GM12878 (cell line): ENCODE results near the gene FMNL2. TPM values are rescaled to one million over a fixed set of nuclear protein-coding genes. Genes with fewer than 3 reads are reported as not detected.

Experiments used
- ATAC-seq: fragments of 200-7000 bp; cut with Tn5 transposase; 3 replicates; pipeline ENCODE4 v1.9.1; 2020; ENCODE audit warnings: mild to moderate bottlenecking, moderate library complexity
- BruUV-seq: library from RNA; stranded (reverse); fragments of 400-500 nt; replicated peaks from 2 replicates; lab custom pipeline; 2021; lab: Mats Ljungman, UMichigan
- CTCF ChIA-PET: fragments of 300-600 bp; sonication (Branson Sonifier 250); formaldehyde crosslinking; extraction: SDS; loops from one replicate; lab custom pipeline; 2021; ENCODE audit warnings: inconsistent platforms; lab: Yijun Ruan, JAX
- POLR2A ChIA-PET: fragments of 350-600 bp; formaldehyde crosslinking; extraction: SDS; loops from one replicate; lab custom pipeline; 2021; ENCODE audit warnings: inconsistent platforms; lab: Charles Lee
- RAD21 ChIA-PET: fragments of 300-600 bp; sonication (Branson Sonifier 250); formaldehyde crosslinking; loops from one replicate; lab custom pipeline; 2023; ENCODE audit warnings: antibody characterized with exemption; ENCODE audit not compliant: unreplicated experiment; lab: Charles Lee
- SMC1A ChIA-PET: fragments of 300-600 bp; sonication (Branson Sonifier 250); formaldehyde crosslinking; loops from one replicate; lab custom pipeline; 2023; ENCODE audit not compliant: unreplicated experiment, uncharacterized antibody; lab: Charles Lee
- DNase-seq: peaks from one replicate; pipeline ENCODE4 v3.0.0-alpha.2; 2011; ENCODE audit warnings: low read depth, low spot score
- FAIRE-seq: peaks from 3 replicates; lab custom pipeline; 2011; peaks lifted over from hg19 to GRCh38; lab: Jason Lieb, UNC
- H2AFZ ChIP-seq: 2 replicates; pipeline ENCODE4 v1.6.0; 2011; ENCODE audit warnings: low read depth, low read length, control low read depth; ENCODE audit not compliant: control insufficient read depth
- H3K27ac ChIP-seq: 2 replicates; pipeline ENCODE4 v1.5.1; 2011; ENCODE audit warnings: control low read depth; ENCODE audit not compliant: control insufficient read depth, insufficient read depth
- H3K27me3 ChIP-seq, 2 experiments: replicated peaks in 1 of 2; 2 replicates each; pipeline versions ENCODE4 v1.6.0 to v1.6.1; 2011; ENCODE audit warnings: low read length in 1 of 2; ENCODE audit not compliant: control insufficient read depth in 2 of 2, insufficient read depth in 2 of 2
- H3K36me3 ChIP-seq, 2 experiments: 2 replicates each; pipeline ENCODE4 v1.5.1; 2011; ENCODE audit warnings: low read length in 1 of 2; ENCODE audit not compliant: control insufficient read depth in 2 of 2, insufficient read depth in 2 of 2
- H3K4me1 ChIP-seq: 2 replicates; pipeline ENCODE4 v1.6.1; 2011; ENCODE audit warnings: mild to moderate bottlenecking, low read length, moderate library complexity, mixed read lengths; ENCODE audit not compliant: control insufficient read depth, insufficient read depth
- H3K4me2 ChIP-seq: 2 replicates; pipeline ENCODE4 v1.6.0; 2011; ENCODE audit warnings: control low read depth; ENCODE audit not compliant: control insufficient read depth, insufficient read depth
- H3K4me3 ChIP-seq: fragments of 200-600 bp; sonication (generic); 2 replicates; pipeline ENCODE4 v1.5.1; 2016
- H3K79me2 ChIP-seq: 2 replicates; pipeline ENCODE4 v1.6.0; 2011; ENCODE audit warnings: low read length; ENCODE audit not compliant: control insufficient read depth, insufficient read depth
- H3K9ac ChIP-seq: 2 replicates; pipeline ENCODE4 v1.8.0; 2011; ENCODE audit warnings: low read length, control low read depth, mixed read lengths; ENCODE audit not compliant: control insufficient read depth, insufficient read depth
- H3K9me3 ChIP-seq: replicated peaks from 3 replicates; pipeline ENCODE4 v1.5.1; 2011; ENCODE audit warnings: mild to moderate bottlenecking, low read length; ENCODE audit not compliant: control insufficient read depth, insufficient read depth
- H4K20me1 ChIP-seq: 2 replicates; pipeline ENCODE4 v1.6.0; 2011; ENCODE audit not compliant: control insufficient read depth, insufficient read depth
- BACH1 ChIP-seq: fragments of 450-650 bp; IDR thresholded peaks from 2 replicates; pipeline ENCODE4 v1.6.1; 2017; ENCODE audit warnings: mild to moderate bottlenecking, borderline replicate concordance
- BHLHE40 ChIP-seq, 2 experiments: fragments of 450-650 bp in 1 of 2; IDR thresholded peaks; 2 replicates each; pipeline ENCODE4 v1.6.1; 2011 to 2017; ENCODE audit warnings: low read depth in 2 of 2, borderline replicate concordance in 1 of 2, improper control_type of control experiment in 1 of 2, low read length in 1 of 2, mild to moderate bottlenecking in 1 of 2
- BMI1 ChIP-seq: fragments of 450-650 bp; IDR thresholded peaks from 2 replicates; pipeline ENCODE4 v1.6.1; 2016; ENCODE audit warnings: mild to moderate bottlenecking, moderate library complexity, borderline replicate concordance
- CEBPB ChIP-seq, 2 experiments: fragments of 150-350 bp in 1 of 2; IDR thresholded peaks; 2 replicates each; pipeline ENCODE4 v1.6.1; 2012 to 2014; ENCODE audit warnings: low read depth in 2 of 2, low read length in 2 of 2, borderline replicate concordance in 1 of 2, inconsistent platforms in 1 of 2
- CHD1 ChIP-seq: IDR thresholded peaks from 2 replicates; pipeline ENCODE4 v1.6.1; 2012; ENCODE audit warnings: low read depth, low read length, improper control_type of control experiment
- CREM ChIP-seq: IDR thresholded peaks from 2 replicates; pipeline ENCODE4 v1.6.1; 2014; ENCODE audit warnings: antibody characterized with exemption, low read depth
- FOS ChIP-seq: IDR thresholded peaks from 3 replicates; pipeline ENCODE4 v1.6.1; 2011; ENCODE audit warnings: borderline replicate concordance; ENCODE audit not compliant: insufficient read length; ENCODE audit errors: extremely low read depth
- LARP7 ChIP-seq: fragments of 450-650 bp; IDR thresholded peaks from 2 replicates; pipeline ENCODE4 v1.6.1; 2017; ENCODE audit warnings: mild to moderate bottlenecking
- MAX ChIP-seq: IDR thresholded peaks from 2 replicates; pipeline ENCODE4 v1.6.1; 2012; ENCODE audit warnings: low read depth, low read length, improper control_type of control experiment
- MTA3 ChIP-seq: IDR thresholded peaks from 2 replicates; pipeline ENCODE4 v1.6.1; 2012; ENCODE audit warnings: low read length, inconsistent platforms, borderline replicate concordance
- NR2F1 ChIP-seq: fragments of 450-650 bp; conservative IDR thresholded peaks from 2 replicates; pipeline ENCODE4 v1.6.1; 2017; ENCODE audit warnings: mild to moderate bottlenecking
- POLR2AphosphoS5 ChIP-seq: IDR thresholded peaks from 2 replicates; pipeline ENCODE4 v1.6.1; 2011; ENCODE audit warnings: mild to moderate bottlenecking, low read length, inconsistent platforms
- RELA ChIP-seq: fragments of 450-650 bp; IDR thresholded peaks from 2 replicates; pipeline ENCODE4 v1.8.0; 2014; ENCODE audit warnings: borderline replicate concordance; ENCODE audit not compliant: partially characterized antibody
- RELB ChIP-seq: fragments of 450-650 bp; IDR thresholded peaks from 2 replicates; pipeline ENCODE4 v1.6.1; 2017; ENCODE audit warnings: low read depth, mild to moderate bottlenecking, moderate library complexity
- SPI1 ChIP-seq: IDR thresholded peaks from 2 replicates; pipeline ENCODE4 v1.6.1; 2011; ENCODE audit warnings: low read depth, mild to moderate bottlenecking, low read length, moderate library complexity, borderline replicate concordance; ENCODE audit not compliant: insufficient read depth
- TARDBP ChIP-seq: IDR thresholded peaks from 2 replicates; pipeline ENCODE4 v1.6.1; 2016; ENCODE audit warnings: borderline replicate concordance
- YBX1 ChIP-seq: fragments of 450-650 bp; IDR thresholded peaks from 2 replicates; pipeline ENCODE4 v1.6.1; 2016; ENCODE audit warnings: antibody characterized with exemption
- YY1 ChIP-seq: IDR thresholded peaks from 2 replicates; pipeline ENCODE4 v1.6.1; 2011; ENCODE audit warnings: low read depth, mild to moderate bottlenecking, low read length
- ZNF384 ChIP-seq: IDR thresholded peaks from 2 replicates; pipeline ENCODE4 v1.6.1; 2012; ENCODE audit warnings: low read depth, mild to moderate bottlenecking, low read length, improper control_type of control experiment, borderline replicate concordance
- WGBS: methylation state at CpG from one replicate; pipeline ENCODE4 v1.1.6; 2016; ENCODE audit warnings: low lambda C conversion rate; ENCODE audit not compliant: insufficient replicate concordance, insufficient coverage; ENCODE audit errors: missing lambda C conversion rate; 5-methylcytosine and 5-hydroxymethylcytosine counted together
- in situ Hi-C: fragments of 300-500 bp; cut with MboI; formaldehyde crosslinking; loops from 9 replicates; pipeline ENCODE4 v1.14.3; 2018; ENCODE audit warnings: mixed read lengths
- intact Hi-C: fragments of 100-400 bp; cut with micrococcal nuclease; formaldehyde crosslinking; loops from one replicate; pipeline ENCODE4 v1.14.2; 2022; ENCODE audit not compliant: unreplicated experiment
- polyA plus RNA-seq, 11 experiments: library from polyadenylated mRNA; depleted of rRNA in 4 of 11; unstranded in 6 of 11; stranded (reverse) in 5 of 11; fragments of >200 nt; fragmentation: Nextera tagmentation in 4 of 11; fragmentation: Illumina TruSeq in 1 of 11; extraction: Ambion mirVana in 4 of 11; extraction: Trizol in 1 of 11; gene quantifications; 1 replicate in 1 of 11; 2 replicates in 10 of 11; pipeline versions ENCODE4 v1.2.1 to v1.2.3, GENCODE V29; 2011 to 2016; ENCODE audit warnings: inconsistent platforms in 2 of 11, missing spikeins in 2 of 11, low read depth in 1 of 11
- total RNA-seq, 4 experiments: library from RNA; depleted of rRNA in 3 of 4; stranded (reverse); fragments of >200 nt in 3 of 4; fragmentation: Illumina TruSeq in 1 of 4; extraction: Trizol in 1 of 4; gene quantifications; 2 replicates each; pipeline versions ENCODE4 v1.2.1 to v1.2.3, GENCODE V29; 2013 to 2021

FMNL2 gene
- total and polyA plus RNA-seq, 10 of the 15 experiments (the other 5 are each of a cell fraction or from before 2014, with no cell fraction given) = 0.13 to 9.9 (median 0.35) TPM

DNA sequence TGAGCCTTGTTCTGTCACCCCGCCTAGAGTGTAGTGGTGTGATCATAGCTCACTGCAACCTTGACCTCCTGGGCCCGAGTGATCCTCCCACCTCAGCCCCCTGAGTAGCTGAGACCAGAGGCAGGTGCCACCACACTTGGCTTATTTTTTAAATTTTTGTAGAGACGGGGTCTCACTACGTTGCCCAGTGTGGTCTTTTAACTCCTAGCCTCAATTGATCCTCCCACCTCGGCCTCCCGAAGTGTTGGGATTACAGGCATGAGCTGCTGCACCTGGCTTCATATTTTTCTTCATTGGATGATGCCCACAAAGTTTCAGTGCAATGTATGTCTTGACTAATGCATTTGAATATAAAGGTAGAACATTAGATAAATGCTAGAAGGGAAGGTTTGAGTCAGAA is 120.8 kb downstream of the FMNL2 start:
- Histone ChIP-seq H3K4me3 (no peak overlapping the region), H3K27me3 (no peaks in the 10 kb centered on the region), H3K9ac (no peak overlapping the region), H3K4me1 (no peaks in the 10 kb centered on the region), H3K79me2 (no peaks in the 10 kb centered on the region), H3K36me3 (no peaks in the 10 kb centered on the region), H2AFZ (no peak overlapping the region), H3K9me3 (no peaks in the 10 kb centered on the region), H3K27ac (no peak overlapping the region), H4K20me1 (no peaks in the 10 kb centered on the region), H3K4me2 (no peak overlapping the region)
- no peak for ATAC-seq
- 73% methylated on average over 6 of the region's 6 CpGs for WGBS
- intact Hi-C loops = no loop called here
- no peak for TF ChIP-seq YY1
- TF ChIP-seq MTA3 = no peak
- no peak for TF ChIP-seq CHD1
- TF ChIP-seq CEBPB (IDR thresholded peaks at IDR 0.05; ENCODE audit: borderline replicate concordance in 1 of 2, low read depth in 2 of 2, low read length in 2 of 2) = no peak
- TF ChIP-seq SPI1 = no peak
- TF ChIP-seq MAX = no peak
- no peak for TF ChIP-seq BHLHE40 (IDR thresholded peaks at IDR 0.05; ENCODE audit: borderline replicate concordance in 1 of 2, low read depth in 2 of 2, low read length in 1 of 2)
- TF ChIP-seq POLR2AphosphoS5 = no peak
- no peak for TF ChIP-seq CREM
- TF ChIP-seq FOS = no peak
- no peak for TF ChIP-seq TARDBP
- TF ChIP-seq YBX1 = no peak
- TF ChIP-seq ZNF384 = no peak
- no peak for TF ChIP-seq BACH1
- TF ChIP-seq LARP7 = no peak
- TF ChIP-seq NR2F1 = no peak
- no peak for TF ChIP-seq RELB
- TF ChIP-seq RELA = no peak
- TF ChIP-seq BMI1 = no peak
- no TSS peak for BruUV-seq
- CTCF ChIA-PET = interaction anchor here (1.2 to 1.8 kb wide), 2 partner anchors 12 to 114 kb away, joined by 3 to 5 read pairs; no protein-coding TSS in a partner anchor
- FAIRE-seq = no peak
- RAD21 ChIA-PET = interaction anchor here (1.0 to 2.0 kb wide), 2 partner anchors 8 to 12 kb away, joined by 5 to 6 read pairs; no protein-coding TSS in a partner anchor
- no peak for DNase-seq
- SMC1A ChIA-PET = interaction anchor here (0.8 to 1.8 kb wide), 2 partner anchors 31 to 42 kb away, joined by 3 to 4 read pairs; no protein-coding TSS in a partner anchor
- in situ Hi-C loops = no loop called here
- POLR2A ChIA-PET = interaction anchor here (0.7 kb wide), 1 partner anchor 147 kb away, joined by 4 read pairs; no protein-coding TSS in a partner anchor
